ENCODE results near the gene SMCR8. TPM values are rescaled to one million over a fixed set of nuclear protein-coding genes. Genes with fewer than 3 reads are reported as not detected.

Gene SMCR8
- total and polyA plus RNA-seq, 2 of the 13 experiments (the other 11 are each of a cell fraction or from before 2014, with no cell fraction given) = 7.6 to 11.8 TPM

DNA sequence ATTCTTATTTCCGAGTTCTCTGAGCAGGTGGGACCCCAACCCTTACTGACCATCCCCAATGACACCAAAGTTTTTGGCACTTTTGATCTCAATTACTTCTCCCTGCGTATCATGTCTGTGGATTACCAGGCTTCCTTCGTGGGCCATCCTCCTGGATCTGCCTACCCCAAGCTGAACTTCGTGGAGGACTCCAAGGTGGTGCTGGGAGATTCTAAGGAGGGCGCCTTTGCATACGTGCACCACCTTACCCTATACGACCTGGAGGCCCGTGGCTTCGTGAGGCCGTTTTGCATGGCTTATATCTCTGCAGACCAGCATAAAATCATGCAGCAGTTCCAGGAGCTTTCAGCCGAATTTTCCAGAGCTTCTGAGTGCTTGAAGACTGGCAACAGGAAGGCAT lies 868 bp downstream of the SMCR8 start:
- H3K4me1 ChIP-seq (ENCODE audit: insufficient read depth, low read length) = peaks cover 74% of the 10 kb centered on the region
- in situ Hi-C loops (cut with HindIII; ENCODE audit: extremely low pct_ligation_motif_present, low pct_unique_long_range_greater_than_20kb) (no loop called here), intact Hi-C loops (cut with micrococcal nuclease; ENCODE audit: unreplicated experiment) (loop anchor here (5.0 to 10.0 kb wide), 2 partner anchors 49 to 59 kb away; partner anchors contain the start of genes FLII and SHMT1)
- ChIA-PET POLR2A (interaction anchor here (1.6 kb wide), 1 partner anchor 91 kb away, joined by 7 read pairs; the partner anchor contains the start of gene LLGL1), CTCF (ENCODE audit: low intra/inter-chr PET ratio, low total read pairs) (no interaction called here)
- H3K27ac ChIP-seq (ENCODE audit: extremely low read length, insufficient read depth, low read length) = peak overlapping the region; percentile 88
- ATAC-seq (no peak), FAIRE-seq (no peak), DNase-seq (ENCODE audit: low spot score) (no peak)
- peak overlapping the region; percentile 71 to 91 (median 80) for H3K4me3 ChIP-seq (replicated peaks in 1 of 3; ENCODE audit: insufficient read depth in 1 of 3, low read depth in 2 of 3, low read length in 3 of 3)
- H3K79me2 ChIP-seq (ENCODE audit: insufficient read depth, low read length) = peaks cover 90% of the 10 kb centered on the region
- 46% methylated on average over 11 of the region's 11 CpGs for WGBS (ENCODE audit: low lambda C conversion rate)
- no peaks in the 10 kb centered on the region; a peak in 1 of 5 replicates for H3K27me3 ChIP-seq (ENCODE audit: control insufficient read depth in 1 of 2, insufficient read depth in 2 of 2, low read length in 2 of 2)
- peaks cover 4 to 20% of the 10 kb centered on the region in 2 experiments; a peak in 4 of 5 replicates for H3K36me3 ChIP-seq (replicated peaks in 1 of 2; ENCODE audit: control insufficient read depth in 1 of 2, insufficient read depth in 2 of 2, low read length in 2 of 2)
- H3K4me2 ChIP-seq (ENCODE audit: low read depth, low read length) = peak overlapping the region; percentile 92
- no peaks in the 10 kb centered on the region for H3K9me3 ChIP-seq (ENCODE audit: low read length)
- H4K20me1 ChIP-seq (ENCODE audit: insufficient read depth, low read length) = peaks cover 18% of the 10 kb centered on the region
- H2AFZ ChIP-seq (ENCODE audit: low read length) = no peak overlapping the region
- no TSS peak for BruUV-seq (replicated peaks)
- TF ChIP-seq KLF15 (CRISPR knock-in tag; IDR thresholded peaks at IDR 0.05; ENCODE audit: borderline replicate concordance) (no peak), MED8 (CRISPR knock-in tag; IDR thresholded peaks at IDR 0.05; ENCODE audit: insufficient replicate concordance) (peak; percentile 24), MTA3 (CRISPR knock-in tag; IDR thresholded peaks at IDR 0.05) (no peak), ZNF264 (CRISPR knock-in tag; IDR thresholded peaks at IDR 0.05) (no peak), ZNF629 (CRISPR knock-in tag; conservative IDR thresholded peaks at IDR 0.05) (no peak)
- peak overlapping the region; percentile 90 for H3K9ac ChIP-seq (ENCODE audit: insufficient read depth, low read depth, low read length)

DNA sequence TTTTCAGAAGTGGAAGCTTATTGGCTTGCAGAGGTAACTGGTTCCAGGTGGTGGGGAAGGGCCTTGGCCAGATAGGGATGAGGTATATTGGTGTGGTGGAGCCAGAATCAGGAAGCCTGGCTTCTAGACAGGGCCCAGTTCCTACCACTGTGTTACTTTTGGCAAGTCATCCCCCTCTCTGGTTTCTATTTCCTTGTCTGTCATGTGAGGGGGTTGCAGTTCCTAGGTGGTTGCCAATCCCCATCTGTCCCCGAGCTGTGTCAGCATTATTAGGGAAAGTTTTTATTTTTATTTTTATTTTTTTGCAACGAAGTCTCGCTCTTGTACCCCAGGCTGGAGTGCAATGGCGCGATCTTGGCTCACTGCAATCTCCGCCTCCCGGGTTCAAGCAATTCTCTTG lies 3.0 kb downstream of the SMCR8 start:
- intact Hi-C loops (cut with micrococcal nuclease; ENCODE audit: unreplicated experiment) (loop anchor here (5.0 to 10.0 kb wide), 2 partner anchors 47 to 61 kb away; partner anchors contain the start of genes FLII and SHMT1), in situ Hi-C loops (cut with HindIII; ENCODE audit: extremely low pct_ligation_motif_present, low pct_unique_long_range_greater_than_20kb) (no loop called here)
- peak overlapping the region; percentile 41; the same call in 1 of the 2 replicates for H3K9ac ChIP-seq (ENCODE audit: insufficient read depth, low read depth, low read length)
- H3K27ac ChIP-seq (ENCODE audit: extremely low read length, insufficient read depth, low read length) = no peak overlapping the region
- peaks cover 18% of the 10 kb centered on the region for H4K20me1 ChIP-seq (ENCODE audit: insufficient read depth, low read length)
- H3K27me3 ChIP-seq (ENCODE audit: control insufficient read depth in 1 of 2, insufficient read depth in 2 of 2, low read length in 2 of 2) = no peaks in the 10 kb centered on the region; a peak in 1 of 5 replicates
- BruUV-seq (replicated peaks) = no TSS peak
- DNase-seq (ENCODE audit: low spot score) (no peak), ATAC-seq (no peak), FAIRE-seq (no peak)
- H3K36me3 ChIP-seq (replicated peaks in 1 of 2; ENCODE audit: control insufficient read depth in 1 of 2, insufficient read depth in 2 of 2, low read length in 2 of 2) = peaks cover 11 to 14% of the 10 kb centered on the region in 2 experiments; a peak in 4 of 5 replicates
- no peak overlapping the region for H2AFZ ChIP-seq (ENCODE audit: low read length)
- peaks cover 70% of the 10 kb centered on the region for H3K79me2 ChIP-seq (ENCODE audit: insufficient read depth, low read length)
- H3K4me3 ChIP-seq (replicated peaks in 1 of 3; ENCODE audit: insufficient read depth in 1 of 3, low read depth in 2 of 3, low read length in 3 of 3) = peak overlapping the region in 2 of 3 experiments; percentile 12 to 50; a peak in 3 of 6 replicates
- H3K4me1 ChIP-seq (ENCODE audit: insufficient read depth, low read length) = peaks cover 60% of the 10 kb centered on the region
- H3K4me2 ChIP-seq (ENCODE audit: low read depth, low read length) = peak overlapping the region; percentile 92
- H3K9me3 ChIP-seq (ENCODE audit: low read length) = no peaks in the 10 kb centered on the region
- 96% methylated on average over 7 of the region's 7 CpGs for WGBS (ENCODE audit: low lambda C conversion rate)
- CTCF ChIA-PET (ENCODE audit: low intra/inter-chr PET ratio, low total read pairs) = interaction anchor here (1.2 kb wide), 1 partner anchor 70 kb away, joined by 3 read pairs; no protein-coding TSS in a partner anchor
- POLR2A ChIA-PET = no interaction called here
- TF ChIP-seq ZNF746 (CRISPR knock-in tag; IDR thresholded peaks at IDR 0.05) (no peak), MAFF (IDR thresholded peaks at IDR 0.05; ENCODE audit: low read depth, low read length) (0 out of 2 replicates have a peak, but pooled peaks have one; percentile 24), NCOA5 (CRISPR knock-in tag; IDR thresholded peaks at IDR 0.05) (no peak), MAF1 (CRISPR knock-in tag; IDR thresholded peaks at IDR 0.05; ENCODE audit: borderline replicate concordance) (no peak), CEBPB (IDR thresholded peaks at IDR 0.05; ENCODE audit: borderline replicate concordance, low read depth, low read length) (no peak), FOXA3 (CRISPR knock-in tag; IDR thresholded peaks at IDR 0.05) (no peak), KLF9 (CRISPR knock-in tag; IDR thresholded peaks at IDR 0.05; ENCODE audit: low read depth) (no peak), ZNF256 (CRISPR knock-in tag; conservative IDR thresholded peaks at IDR 0.05) (no peak), MAFK (conservative IDR thresholded peaks at IDR 0.05 in 1 of 2, IDR thresholded peaks at IDR 0.05 in 1 of 2; ENCODE audit: low read length in 2 of 2) (peak in 1 of 2 experiments; percentile 66; a peak in 2 of 4 replicates)
- TF ChIP-seq, protein P1, sequence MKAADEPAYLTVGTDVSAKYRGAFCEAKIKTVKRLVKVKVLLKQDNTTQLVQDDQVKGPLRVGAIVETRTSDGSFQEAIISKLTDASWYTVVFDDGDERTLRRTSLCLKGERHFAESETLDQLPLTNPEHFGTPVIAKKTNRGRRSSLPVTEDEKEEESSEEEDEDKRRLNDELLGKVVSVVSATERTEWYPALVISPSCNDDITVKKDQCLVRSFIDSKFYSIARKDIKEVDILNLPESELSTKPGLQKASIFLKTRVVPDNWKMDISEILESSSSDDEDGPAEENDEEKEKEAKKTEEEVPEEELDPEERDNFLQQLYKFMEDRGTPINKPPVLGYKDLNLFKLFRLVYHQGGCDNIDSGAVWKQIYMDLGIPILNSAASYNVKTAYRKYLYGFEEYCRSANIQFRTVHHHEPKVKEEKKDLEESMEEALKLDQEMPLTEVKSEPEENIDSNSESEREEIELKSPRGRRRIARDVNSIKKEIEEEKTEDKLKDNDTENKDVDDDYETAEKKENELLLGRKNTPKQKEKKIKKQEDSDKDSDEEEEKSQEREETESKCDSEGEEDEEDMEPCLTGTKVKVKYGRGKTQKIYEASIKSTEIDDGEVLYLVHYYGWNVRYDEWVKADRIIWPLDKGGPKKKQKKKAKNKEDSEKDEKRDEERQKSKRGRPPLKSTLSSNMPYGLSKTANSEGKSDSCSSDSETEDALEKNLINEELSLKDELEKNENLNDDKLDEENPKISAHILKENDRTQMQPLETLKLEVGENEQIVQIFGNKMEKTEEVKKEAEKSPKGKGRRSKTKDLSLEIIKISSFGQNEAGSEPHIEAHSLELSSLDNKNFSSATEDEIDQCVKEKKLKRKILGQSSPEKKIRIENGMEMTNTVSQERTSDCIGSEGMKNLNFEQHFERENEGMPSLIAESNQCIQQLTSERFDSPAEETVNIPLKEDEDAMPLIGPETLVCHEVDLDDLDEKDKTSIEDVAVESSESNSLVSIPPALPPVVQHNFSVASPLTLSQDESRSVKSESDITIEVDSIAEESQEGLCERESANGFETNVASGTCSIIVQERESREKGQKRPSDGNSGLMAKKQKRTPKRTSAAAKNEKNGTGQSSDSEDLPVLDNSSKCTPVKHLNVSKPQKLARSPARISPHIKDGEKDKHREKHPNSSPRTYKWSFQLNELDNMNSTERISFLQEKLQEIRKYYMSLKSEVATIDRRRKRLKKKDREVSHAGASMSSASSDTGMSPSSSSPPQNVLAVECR (CRISPR knock-in tag; IDR thresholded peaks at IDR 0.05; ENCODE audit: borderline replicate concordance) = no peak
